Daoy (cell line): ENCODE results near the gene CRIP1. TPM values are rescaled to one million over a fixed set of nuclear protein-coding genes. Genes with fewer than 3 reads are reported as not detected.

Source experiments
- DNase-seq: peaks from one replicate; pipeline ENCODE4 v3.0.0-alpha.2; 2015; ENCODE audit warnings: low read depth
- total RNA-seq: library from RNA; depleted of rRNA; stranded (reverse); fragments of >200 nt; shearing (Covaris generic); gene quantifications from 2 replicates; pipeline ENCODE4 v1.2.3, GENCODE V29; 2014

The CRIP1 gene
- total RNA-seq, 1 experiment from 2014 or later = 15.0 TPM

- no peak for DNase-seq
Observed at GRCh38 chr14:105492031-105492970, 5.6 kb downstream of the CRIP1 start.

GRCh38 chr14:105492971-105493871 lies 6.5 kb downstream of the CRIP1 start:
- DNase-seq = no peak

DNA sequence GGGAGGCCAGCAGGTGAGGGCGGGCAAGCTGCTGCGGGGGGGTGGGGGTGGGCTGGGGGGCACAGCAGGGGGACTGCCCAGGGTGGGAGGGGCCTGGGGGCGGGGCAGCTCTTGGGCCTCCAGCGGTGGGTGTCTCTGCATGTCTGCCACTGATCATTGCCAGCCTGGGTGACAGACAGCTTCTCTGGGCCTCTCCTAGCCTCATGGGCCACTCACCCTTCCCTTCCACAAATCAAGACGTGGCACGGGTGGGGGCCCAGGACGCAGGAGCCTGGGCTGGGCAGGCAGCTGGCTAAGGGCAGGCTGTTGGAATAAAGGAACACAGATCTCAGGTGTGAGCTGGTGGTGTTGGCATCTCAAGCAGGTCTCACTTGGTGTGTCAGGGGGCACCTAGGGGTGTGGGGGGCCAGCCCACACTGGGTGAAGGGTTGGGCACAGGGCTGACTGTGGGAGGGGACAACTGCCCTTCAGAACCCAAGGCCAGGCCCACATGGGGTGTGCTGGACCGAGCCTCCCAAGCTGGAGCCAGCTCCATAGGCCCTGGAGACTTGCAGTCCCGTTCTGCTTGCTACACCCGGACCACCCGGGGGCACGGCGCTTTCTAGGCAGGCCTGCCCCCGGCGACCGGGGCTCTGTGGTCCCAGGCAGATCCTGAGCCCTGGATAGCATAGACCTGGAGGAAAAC lies 7.4 kb downstream of the CRIP1 start:
- no peak for DNase-seq

DNA sequence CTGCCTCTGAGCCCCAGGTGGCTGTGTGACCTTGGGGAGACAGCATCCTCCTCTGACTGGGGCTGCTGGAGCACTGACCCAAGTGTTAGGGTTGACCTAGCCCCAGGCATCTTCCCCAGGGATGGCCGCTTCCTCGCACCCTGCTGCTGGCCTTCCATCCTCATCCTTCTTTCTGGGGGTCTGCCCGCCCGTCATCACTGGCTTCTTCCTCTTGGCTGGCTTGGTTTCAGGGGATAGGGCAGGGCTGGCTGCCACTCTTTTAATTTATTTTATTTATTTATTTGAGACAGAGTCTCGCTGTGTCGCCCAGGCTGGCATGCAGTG lies 7.9 kb downstream of the CRIP1 start:
- no peak for DNase-seq

- DNase-seq = no peak
Observed at GRCh38 chr14:105495101-105495989, 8.7 kb downstream of the CRIP1 start.

DNA sequence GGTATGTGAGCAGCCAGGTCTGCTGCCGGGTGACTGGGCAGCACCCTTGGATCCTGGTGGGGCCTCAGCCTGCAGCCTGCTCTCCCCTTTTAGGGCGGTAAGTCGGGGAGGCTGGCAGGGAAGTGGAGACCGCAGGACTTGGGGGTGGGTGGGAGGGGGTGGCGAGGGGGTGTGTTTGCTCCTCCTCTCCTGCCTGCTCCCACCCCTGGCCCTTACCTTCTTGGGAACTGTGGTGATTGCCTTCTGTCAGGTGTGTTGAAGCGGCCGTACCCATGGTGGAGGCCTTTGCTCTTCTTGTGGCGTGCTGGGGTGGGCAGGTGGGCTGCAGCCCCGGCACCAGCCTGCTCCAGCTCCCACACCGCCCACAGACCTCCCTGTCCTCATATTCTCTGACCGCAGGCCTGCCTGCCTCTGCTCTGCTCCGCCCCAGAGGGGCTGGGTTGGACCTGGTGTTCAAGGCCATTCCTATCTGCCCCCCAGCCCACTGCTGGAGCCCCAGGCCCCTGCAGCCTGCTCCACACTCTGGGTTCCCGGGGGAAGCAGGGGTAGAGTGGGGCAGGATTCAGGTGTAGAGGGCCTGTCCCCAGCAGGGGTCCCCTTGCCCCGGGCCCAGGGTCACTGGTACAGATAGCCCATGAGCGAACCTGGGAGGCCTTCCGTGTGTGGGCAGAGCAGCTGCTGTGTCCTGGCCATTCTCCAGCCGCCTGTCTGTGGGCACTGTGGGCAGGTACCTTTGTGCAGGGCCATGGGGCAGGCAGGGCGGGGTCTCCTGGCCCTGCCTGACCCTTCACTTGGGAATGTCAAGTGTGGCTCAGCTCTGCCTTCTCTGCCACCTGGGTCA lies 9.5 kb downstream of the CRIP1 start:
- DNase-seq = no peak

- DNase-seq = no peak
Observed at GRCh38 chr14:105496831-105497591, 10.3 kb downstream of the CRIP1 start.

DNA sequence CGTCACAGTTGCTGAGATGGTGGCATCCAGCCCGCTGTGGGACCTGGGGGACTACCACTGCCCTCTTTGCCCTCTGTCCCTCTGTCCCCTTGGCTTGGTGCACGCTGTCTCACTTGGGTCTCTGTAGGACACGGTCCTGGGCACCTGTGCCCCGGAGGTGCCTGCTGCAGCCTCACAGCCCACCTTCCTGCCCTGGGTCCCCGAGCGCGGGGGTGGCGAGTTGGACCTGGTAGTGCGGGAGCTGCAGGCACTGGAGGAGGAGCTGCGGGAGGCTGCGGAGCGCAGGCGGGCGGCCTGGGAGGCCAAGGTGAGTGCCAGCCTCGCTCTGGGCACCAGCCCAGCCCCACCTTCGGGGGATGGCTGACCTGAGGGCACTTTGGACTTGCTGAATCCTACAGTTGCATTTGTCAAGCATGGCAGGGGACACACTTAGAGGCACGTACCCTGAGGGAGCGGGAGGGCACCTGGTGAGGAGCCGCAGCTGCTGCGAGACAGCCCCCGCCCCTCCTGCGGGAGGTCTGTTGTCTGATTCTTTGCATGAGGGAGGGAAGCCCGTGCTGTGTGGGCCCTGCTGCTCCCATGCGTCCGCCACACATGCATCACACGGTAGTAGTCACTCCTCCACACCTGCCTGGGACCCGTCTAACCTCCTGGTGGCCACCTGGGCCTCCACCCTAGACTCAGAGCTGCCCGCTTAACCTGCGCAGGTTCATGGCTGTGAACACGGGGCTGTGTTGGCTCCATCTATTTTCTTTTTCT lies 11.2 kb downstream of the CRIP1 start:
- DNase-seq = no peak

GRCh38 chr14:105498430-105499255 lies 12.0 kb downstream of the CRIP1 start:
- peak; percentile 10 for DNase-seq

- peak; percentile 9 for DNase-seq
Observed at GRCh38 chr14:105499256-105500035, 12.8 kb downstream of the CRIP1 start.

- no peak for DNase-seq
Observed at GRCh38 chr14:105500036-105500725, 13.5 kb downstream of the CRIP1 start.

DNA sequence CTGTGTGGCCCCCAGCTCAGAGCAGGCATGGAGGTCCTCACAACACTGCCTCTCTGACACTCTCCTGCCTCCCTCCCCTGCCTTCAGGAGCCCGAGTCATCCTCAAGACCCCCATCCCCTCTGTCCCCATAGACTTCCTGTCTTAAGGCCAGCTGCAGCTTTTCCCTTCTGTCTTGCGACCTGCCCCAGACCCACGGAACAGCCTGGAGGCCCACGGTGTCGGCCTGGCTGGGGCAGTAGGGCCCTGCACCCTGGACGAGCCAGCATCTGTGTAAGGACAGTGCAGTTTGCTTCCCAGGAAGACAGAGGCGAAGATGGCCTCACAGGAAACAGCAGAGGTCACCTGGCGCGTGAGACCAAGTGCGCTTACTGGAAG lies 14.0 kb downstream of the CRIP1 start:
- no peak for DNase-seq

DNA sequence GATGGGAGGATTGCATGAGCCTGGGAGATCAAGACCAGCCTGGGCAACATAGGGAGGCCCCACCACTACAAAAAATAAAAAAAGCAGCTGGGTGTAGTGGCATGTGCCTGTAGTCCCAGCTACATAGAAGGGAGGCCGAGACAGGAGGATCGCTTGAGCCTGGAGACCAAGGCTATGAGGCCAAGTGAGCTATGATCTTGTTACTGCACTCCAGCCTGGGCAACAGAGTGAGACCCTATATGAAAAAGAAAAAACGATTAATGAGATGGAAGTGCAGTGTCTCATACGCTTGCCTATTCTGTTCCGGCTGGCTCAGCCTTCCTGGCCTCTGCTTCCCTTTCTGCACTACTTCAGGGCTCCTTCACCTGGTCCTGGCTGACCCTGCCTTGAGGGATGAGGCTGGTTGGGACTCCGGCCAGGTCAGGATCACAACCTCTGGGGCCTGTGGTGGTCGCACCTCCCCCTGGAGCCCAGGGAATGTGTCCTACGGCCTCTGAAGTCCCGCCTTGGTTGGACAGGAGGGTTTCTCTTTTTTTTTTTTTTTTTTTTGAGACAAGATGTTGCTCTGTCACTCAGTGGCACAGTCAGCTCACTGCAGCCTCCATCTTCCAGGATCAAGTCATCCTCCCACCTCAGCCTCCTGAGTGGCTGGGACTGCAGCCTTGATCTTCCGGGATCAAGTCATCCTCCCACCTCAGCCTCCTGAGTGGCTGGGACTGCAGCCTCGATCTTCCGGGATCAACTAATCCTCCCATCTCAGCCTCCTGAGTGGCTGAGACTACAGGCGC lies 15.0 kb downstream of the CRIP1 start:
- no peak for DNase-seq

- no peak for DNase-seq
Observed at GRCh38 chr14:105502446-105503295, 16.0 kb downstream of the CRIP1 start.

GRCh38 chr14:105503296-105503640 lies 16.6 kb downstream of the CRIP1 start:
- no peak for DNase-seq
